H1 (cell line): ENCODE measurements around the gene PLEKHG2.

Experiments used
- ATF2 ChIP-seq: IDR thresholded peaks from 2 replicates; pipeline ENCODE4 v1.6.1; 2012; ENCODE audit warnings: low read length, inconsistent platforms
- CTCF ChIP-seq, 3 experiments: IDR thresholded peaks; 1 replicate in 2 of 3; 2 replicates in 1 of 3; pipeline versions ENCODE4 v1.5.1 to v1.6.1; 2011; ENCODE audit warnings: low read length in 3 of 3, mild to moderate bottlenecking in 3 of 3, inconsistent platforms in 2 of 3, low read depth in 1 of 3, moderate library complexity in 1 of 3; ENCODE audit not compliant: insufficient read depth in 1 of 3; ENCODE audit errors: control extremely low read depth in 1 of 3
- EZH2 ChIP-seq: fragments of 200-600 bp; sonication (generic); IDR thresholded peaks from 2 replicates; pipeline ENCODE4 v1.7.1; 2012; ENCODE audit warnings: low read depth, mild to moderate bottlenecking, moderate library complexity, low read length, inconsistent platforms; ENCODE audit not compliant: severe bottlenecking
- GABPA ChIP-seq: IDR thresholded peaks from 2 replicates; pipeline ENCODE4 v1.6.1; 2011; ENCODE audit warnings: mild to moderate bottlenecking, low read length, moderate library complexity, borderline replicate concordance; ENCODE audit not compliant: insufficient read depth
- POLR2A ChIP-seq, 2 experiments: IDR thresholded peaks; 1 replicate in 1 of 2; 2 replicates in 1 of 2; pipeline ENCODE4 v1.6.1; 2011; ENCODE audit warnings: low read depth in 2 of 2, low read length in 2 of 2, mild to moderate bottlenecking in 2 of 2; ENCODE audit errors: control extremely low read depth in 1 of 2
- RAD21 ChIP-seq, 2 experiments: IDR thresholded peaks in 1 of 2; conservative IDR thresholded peaks in 1 of 2; 2 replicates each; pipeline ENCODE4 v1.6.1; 2011; ENCODE audit warnings: low read depth in 2 of 2, low read length in 2 of 2, improper control_type of control experiment in 1 of 2, inconsistent platforms in 1 of 2, mild to moderate bottlenecking in 1 of 2, moderate library complexity in 1 of 2
- YY1 ChIP-seq: IDR thresholded peaks from 2 replicates; pipeline ENCODE4 v1.6.1; 2011; ENCODE audit warnings: low read depth, mild to moderate bottlenecking, low read length

GRCh38 chr19:39445196-39446111, 33.0 kb downstream of the PLEKHG2 start, which contains the start of gene SUPT5H:
- TF ChIP-seq CTCF (IDR thresholded peaks at IDR 0.05; ENCODE audit: control extremely low read depth in 1 of 3, insufficient read depth in 1 of 3, low read depth in 1 of 3, low read length in 3 of 3) (no peak), RAD21 (IDR thresholded peaks at IDR 0.05 in 1 of 2, conservative IDR thresholded peaks at IDR 0.05 in 1 of 2; ENCODE audit: low read depth in 2 of 2, low read length in 2 of 2) (no peak), YY1 (peak; percentile 99), GABPA (no peak), EZH2 (no peak), ATF2 (no peak; the same call in 1 of the 2 replicates), POLR2A (IDR thresholded peaks at IDR 0.05; ENCODE audit: control extremely low read depth in 1 of 2, low read depth in 2 of 2, low read length in 2 of 2) (peak; percentile 87 to 89)
